Measurements from ENCODE around the gene ADH1B.

DNA sequence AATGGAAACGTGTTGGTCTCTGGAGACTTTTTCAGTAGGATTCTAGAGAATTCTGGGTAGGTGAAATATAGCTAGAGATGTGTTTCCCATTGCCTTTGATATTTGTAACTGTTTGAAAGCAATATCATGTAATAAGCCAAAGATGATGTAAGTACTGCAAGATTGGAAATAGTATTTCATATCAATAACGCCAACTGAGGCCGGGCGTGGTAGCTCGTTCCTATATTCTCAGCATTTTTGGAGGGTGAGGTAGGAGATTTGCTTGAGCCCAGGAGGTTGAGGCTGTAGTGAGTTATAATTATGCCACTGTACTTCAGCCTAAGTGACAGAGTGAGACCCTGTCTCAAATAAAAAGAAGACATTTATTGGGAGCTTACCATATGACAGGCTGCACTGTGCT, 39.9 kb downstream of the ADH1B start:
- TF ChIP-seq, protein P1, sequence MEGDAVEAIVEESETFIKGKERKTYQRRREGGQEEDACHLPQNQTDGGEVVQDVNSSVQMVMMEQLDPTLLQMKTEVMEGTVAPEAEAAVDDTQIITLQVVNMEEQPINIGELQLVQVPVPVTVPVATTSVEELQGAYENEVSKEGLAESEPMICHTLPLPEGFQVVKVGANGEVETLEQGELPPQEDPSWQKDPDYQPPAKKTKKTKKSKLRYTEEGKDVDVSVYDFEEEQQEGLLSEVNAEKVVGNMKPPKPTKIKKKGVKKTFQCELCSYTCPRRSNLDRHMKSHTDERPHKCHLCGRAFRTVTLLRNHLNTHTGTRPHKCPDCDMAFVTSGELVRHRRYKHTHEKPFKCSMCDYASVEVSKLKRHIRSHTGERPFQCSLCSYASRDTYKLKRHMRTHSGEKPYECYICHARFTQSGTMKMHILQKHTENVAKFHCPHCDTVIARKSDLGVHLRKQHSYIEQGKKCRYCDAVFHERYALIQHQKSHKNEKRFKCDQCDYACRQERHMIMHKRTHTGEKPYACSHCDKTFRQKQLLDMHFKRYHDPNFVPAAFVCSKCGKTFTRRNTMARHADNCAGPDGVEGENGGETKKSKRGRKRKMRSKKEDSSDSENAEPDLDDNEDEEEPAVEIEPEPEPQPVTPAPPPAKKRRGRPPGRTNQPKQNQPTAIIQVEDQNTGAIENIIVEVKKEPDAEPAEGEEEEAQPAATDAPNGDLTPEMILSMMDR (IDR thresholded peaks at IDR 0.05), result no peak
- no peak for TF ChIP-seq POLR2A (IDR thresholded peaks at IDR 0.05)
